ENCODE data around the gene PRDX5. TPM values are rescaled to one million over a fixed set of nuclear protein-coding genes. Genes with fewer than 3 reads are reported as not detected.

PRDX5 gene
- total RNA-seq = 297 and 314 TPM in 2 replicates

GRCh38 chr11:64317961-64318765 lies at the start of gene PRDX5:
TSS of gene PRDX5 (plus strand) at chr11:64318121. CDS start at chr11:64318216, 95 bp downstream.

GRCh38 chr11:64284048-64284961 lies 33.6 kb upstream of the PRDX5 start, which contains the start of gene BAD:
TSS of gene BAD (minus strand) at chr11:64284665. CDS start at chr11:64284368, 297 bp downstream.

GRCh38 chr11:64284962-64285884 lies 32.7 kb upstream of the PRDX5 start, which contains the start of gene GPR137:
TSS of gene GPR137 (plus strand) at chr11:64285848. CDS start at chr11:64286525, 677 bp downstream.

GRCh38 chr11:64291262-64291751 lies 26.6 kb upstream of the PRDX5 start, which contains the start of gene KCNK4:
TSS of gene KCNK4 (plus strand) at chr11:64291302. CDS start at chr11:64293019, 1,717 bp downstream.

GRCh38 chr11:64299847-64300648 lies 17.9 kb upstream of the PRDX5 start, which contains the start of gene CATSPERZ:
TSS of gene CATSPERZ (plus strand) at chr11:64300358. CDS start at chr11:64300411, 53 bp downstream.

GRCh38 chr11:64305075-64305690 lies 12.7 kb upstream of the PRDX5 start, which contains the start of gene ESRRA:
TSS of gene ESRRA (plus strand) at chr11:64305524. CDS start at chr11:64307180, 1,656 bp downstream.

GRCh38 chr11:64317325-64317960 lies 478 bp upstream of the PRDX5 start, which contains the start of gene TRMT112:
TSS of gene TRMT112 (minus strand) at chr11:64317559. CDS start at chr11:64317526, 33 bp downstream.

GRCh38 chr11:64339754-64340408 lies 22.0 kb downstream of the PRDX5 start, which contains the start of gene CCDC88B:
TSS of gene CCDC88B (plus strand) at chr11:64340204. CDS start at chr11:64340267, 63 bp downstream.

GRCh38 chr11:64358907-64359711 lies 41.2 kb downstream of the PRDX5 start, which contains the start of gene RPS6KA4:
TSS of gene RPS6KA4 (plus strand) at chr11:64359162. CDS start at chr11:64359236, 74 bp downstream.

Other genes with a start within 250 kb of the PRDX5 start
- 14.9 and 15.3 TPM in 2 replicates for gene MACROD1, start 152.0 kb upstream of the PRDX5 start, total RNA-seq
- gene STIP1, start 131.9 kb upstream of the PRDX5 start, total RNA-seq = 68.7 and 86.9 TPM in 2 replicates
- 13.7 and 14.4 TPM in 2 replicates for gene FERMT3, start 111.4 kb upstream of the PRDX5 start, total RNA-seq
- 16.2 and 19.6 TPM in 2 replicates for gene TRPT1, start 91.9 kb upstream of the PRDX5 start, total RNA-seq
- 52.1 and 60.7 TPM in 2 replicates for gene NUDT22, start 91.8 kb upstream of the PRDX5 start, total RNA-seq
- 9.1 and 11.5 TPM in 2 replicates for gene DNAJC4, start 87.6 kb upstream of the PRDX5 start, total RNA-seq
- gene VEGFB, start 83.5 kb upstream of the PRDX5 start, total RNA-seq = 73.3 and 75.0 TPM in 2 replicates
- 82.6 and 104 TPM in 2 replicates for gene FKBP2, start 77.0 kb upstream of the PRDX5 start, total RNA-seq
- 155 and 170 TPM in 2 replicates for gene PPP1R14B, start 71.2 kb upstream of the PRDX5 start, total RNA-seq
- gene PLCB3, start 66.6 kb upstream of the PRDX5 start, total RNA-seq = 26.1 TPM in 2 replicates
- gene BAD, start 33.5 kb upstream of the PRDX5 start, total RNA-seq = 91.3 and 117 TPM in 2 replicates
- 29.6 and 31.4 TPM in 2 replicates for gene GPR137, start 32.3 kb upstream of the PRDX5 start, total RNA-seq
- gene KCNK4, start 26.8 kb upstream of the PRDX5 start, total RNA-seq = not detected in 2 replicates
- 0.24 TPM in 1 of 2 replicates, not detected in the other for gene CATSPERZ, start 17.8 kb upstream of the PRDX5 start, total RNA-seq
- gene ESRRA, start 12.6 kb upstream of the PRDX5 start, total RNA-seq = 28.1 and 36.4 TPM in 2 replicates
- gene TRMT112, start 562 bp upstream of the PRDX5 start, total RNA-seq = 202 and 252 TPM in 2 replicates
- 0.54 and 0.69 TPM in 2 replicates for gene CCDC88B, start 22.1 kb downstream of the PRDX5 start, total RNA-seq
- 30.3 and 38.8 TPM in 2 replicates for gene RPS6KA4, start 41.0 kb downstream of the PRDX5 start, total RNA-seq
- gene SLC22A11, start 237.8 kb downstream of the PRDX5 start, total RNA-seq = 0.12 and 0.20 TPM in 2 replicates

Data from cardiac ventricle fibroblast (primary cell).